Testis (tissue), 3 donors: ENCODE measurements around the gene IFNA10. TPM values are rescaled to one million over a fixed set of nuclear protein-coding genes. Genes with fewer than 3 reads are reported as not detected.
"Not testable (repeated sequence)": the region's sequence is repeated elsewhere in the genome, so short reads cannot be mapped to it uniquely, and the experiment has no call there.

Source experiments
- DNase-seq: peaks from one replicate; pipeline ENCODE4 v3.0.0-alpha.2; 2019
- H3K27ac ChIP-seq, 2 donors: fragments of 200-600 bp; sonication (generic); one replicate each; pipeline ENCODE4 v1.5.1; 2019
- H3K27me3 ChIP-seq: fragments of 200-600 bp; sonication (generic); one replicate; pipeline ENCODE4 v1.5.1; 2019
- H3K36me3 ChIP-seq: fragments of 200-600 bp; sonication (generic); one replicate; pipeline ENCODE4 v1.5.1; 2017; ENCODE audit warnings: low read depth; ENCODE audit errors: missing control alignments
- H3K4me1 ChIP-seq: fragments of 200-600 bp; sonication (generic); one replicate; pipeline ENCODE4 v1.5.1; 2019
- H3K4me3 ChIP-seq, 2 donors: fragments of 200-600 bp; sonication (generic); one replicate each; pipeline ENCODE4 v1.5.1; 2017 to 2019
- H3K9me3 ChIP-seq: fragments of 200-600 bp; sonication (generic); one replicate; pipeline ENCODE4 v1.5.1; 2017
- CTCF ChIP-seq, 3 experiments: fragments of 450-650 bp in 2 of 3; fragments of 200-600 bp in 1 of 3; sonication (generic) in 1 of 3; IDR thresholded peaks; one replicate each; pipeline ENCODE4 v1.5.1; 2016 to 2019; ENCODE audit warnings: antibody characterized with exemption in 3 of 3, mild to moderate bottlenecking in 2 of 3, moderate library complexity in 1 of 3
- POLR2A ChIP-seq: fragments of 450-650 bp; IDR thresholded peaks from one replicate; pipeline ENCODE4 v1.6.1; 2017; ENCODE audit warnings: antibody characterized with exemption, mild to moderate bottlenecking, moderate library complexity
- WGBS, 2 donors: methylation state at CpG; one replicate each; pipeline ENCODE4 v1.1.5; 2018; 5-methylcytosine and 5-hydroxymethylcytosine counted together
- intact Hi-C: fragments of 100-400 bp; cut with DNase I; formaldehyde crosslinking; loops from one replicate; pipeline ENCODE4 v1.15.1; 2023; ENCODE audit warnings: low total_unique reads
- polyA plus RNA-seq: library from polyadenylated mRNA; stranded (reverse); fragments of 350-450 nt; fragmentation: Illumina TruSeq; extraction: RNeasy Lipid Tissue Mini Kit (QIAGEN cat#74804); gene quantifications from one replicate; pipeline ENCODE4 v1.2.3, GENCODE V29; 2014; ENCODE audit warnings: low read depth, low replicate concordance; ENCODE audit not compliant: insufficient read depth
- total RNA-seq, 2 donors: library from RNA; depleted of rRNA; stranded (reverse); fragments of >200 nt; gene quantifications; one replicate each; pipeline ENCODE4 v1.2.3, GENCODE V29; 2016

The IFNA10 gene
- total and polyA plus RNA-seq, 3 donors from 2014 or later = not detected

GRCh38 chr9:21233258-21233657 lies 26.3 kb upstream of the IFNA10 start:
- 86 to 98% methylated on average over 2 of the region's 2 CpGs for WGBS, 2 donors
- H3K27ac ChIP-seq = no peak overlapping the region
- H3K4me1 ChIP-seq = no peaks in the 10 kb centered on the region
- no peaks in the 10 kb centered on the region for H3K27me3 ChIP-seq
- no peaks in the 10 kb centered on the region for H3K36me3 ChIP-seq
- TF ChIP-seq CTCF (IDR thresholded peaks at IDR 0.05) (no peak), POLR2A (no peak)
- intact Hi-C loops = no loop called here
- H3K9me3 ChIP-seq = no peaks in the 10 kb centered on the region
- DNase-seq = no peak
- no peak overlapping the region for H3K4me3 ChIP-seq

DNA sequence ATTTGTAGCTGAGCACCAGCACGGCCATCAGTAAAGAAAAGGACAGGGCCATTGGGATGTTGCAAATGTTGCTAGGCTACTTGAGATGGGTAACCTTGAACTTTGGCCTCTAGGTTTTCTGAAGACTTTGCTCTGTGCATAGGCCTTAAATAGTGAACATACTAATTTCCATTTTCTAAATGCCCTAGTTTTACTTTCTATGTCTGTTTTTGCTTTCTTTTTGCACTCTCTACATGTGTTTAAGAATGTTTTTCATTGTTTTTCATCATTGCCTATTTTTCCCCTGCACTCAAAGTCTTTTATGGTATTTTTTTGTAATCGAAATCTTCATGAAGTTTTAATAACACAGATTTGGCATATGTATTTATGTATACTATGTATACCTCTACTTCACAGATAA lies 21.2 kb upstream of the IFNA10 start, which contains the start of gene IFNA17:
Gene IFNA17, minus strand, starts transcription at position 101 of the 400 bp plus-strand sequence. Its CDS starts 49 bp downstream, at position 52.
- H3K4me3 ChIP-seq = no peak within 1 kb of the TSS
- H3K36me3 ChIP-seq = no peaks in the 10 kb centered on the region
- intact Hi-C loops = no loop called here
- H3K4me1 ChIP-seq = no peaks in the 10 kb centered on the region
- DNase-seq = no peak
- H3K27ac ChIP-seq = no peak within 1 kb of the TSS
- 74 to 79% methylated on average over 2 of the region's 2 CpGs for WGBS, 2 donors
- H3K9me3 ChIP-seq = no peaks in the 10 kb centered on the region
- TF ChIP-seq POLR2A (no peak), CTCF (IDR thresholded peaks at IDR 0.05) (no peak)
- no peaks in the 10 kb centered on the region for H3K27me3 ChIP-seq

- H3K27me3 ChIP-seq, intact Hi-C loops, H3K4me1 ChIP-seq, DNase-seq, H3K27ac ChIP-seq, H3K4me3 ChIP-seq, H3K9me3 ChIP-seq, H3K36me3 ChIP-seq: not testable (repeated sequence)
- 85 to 91% methylated on average over 1 of the region's 1 CpG for WGBS, 2 donors
Observed at GRCh38 chr9:21217211-21217610, 10.3 kb upstream of the IFNA10 start, which contains the start of gene IFNA16. IFNA16 (minus strand) TSS chr9:21217311; CDS start chr9:21217305, 6 bp downstream.

DNA sequence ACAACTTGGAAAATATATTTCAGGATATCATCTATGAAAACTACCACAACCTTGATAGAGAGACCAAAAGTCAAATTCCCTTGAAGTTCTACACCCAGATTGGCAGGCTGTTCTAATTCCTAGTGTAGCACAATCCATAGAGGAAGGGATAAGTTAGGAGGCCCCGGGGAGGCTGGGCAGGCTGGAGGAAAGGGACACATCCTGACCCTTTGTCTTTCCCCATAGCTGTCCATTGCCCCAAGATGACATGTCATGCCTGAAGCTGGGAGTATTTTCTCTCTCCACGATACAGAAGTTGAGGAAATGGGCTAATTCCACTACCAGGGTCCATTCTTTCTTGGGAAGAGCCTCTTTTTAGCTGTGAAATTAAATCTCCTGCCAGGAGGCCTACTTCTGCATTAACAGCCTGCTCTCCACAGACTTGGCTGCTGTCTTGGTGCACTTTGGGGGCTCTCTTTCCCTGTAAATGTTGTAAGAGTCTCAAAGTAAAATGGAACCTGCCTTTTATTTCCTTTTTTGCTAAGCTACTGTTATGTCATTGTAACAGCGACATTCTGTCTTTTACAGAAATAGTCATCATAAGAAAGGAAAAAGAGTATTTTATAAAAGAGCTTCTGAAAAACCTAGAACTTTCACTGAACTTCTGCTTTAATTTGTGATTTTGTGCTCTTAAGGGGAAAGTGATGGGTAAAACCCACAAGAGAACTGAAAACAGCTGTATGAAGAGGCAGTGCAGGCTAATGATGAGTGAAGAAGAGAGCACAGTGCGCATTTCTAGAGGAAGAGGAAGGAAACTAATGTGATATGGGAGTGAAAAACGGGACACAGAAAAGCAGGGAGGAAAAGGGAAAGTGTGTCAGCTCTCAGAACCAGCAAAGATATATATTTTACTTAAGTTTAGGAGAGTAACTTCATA lies 6.7 kb upstream of the IFNA10 start:
- H3K4me3 ChIP-seq, DNase-seq, H3K27ac ChIP-seq, H3K36me3 ChIP-seq, H3K4me1 ChIP-seq, intact Hi-C loops, H3K9me3 ChIP-seq, H3K27me3 ChIP-seq: not testable (repeated sequence)
- WGBS, 2 donors = 49 to 52% methylated on average over 5 of the region's 5 CpGs
- peak in 1 of 3 experiments; percentile 17 for TF ChIP-seq CTCF (IDR thresholded peaks at IDR 0.05)

DNA sequence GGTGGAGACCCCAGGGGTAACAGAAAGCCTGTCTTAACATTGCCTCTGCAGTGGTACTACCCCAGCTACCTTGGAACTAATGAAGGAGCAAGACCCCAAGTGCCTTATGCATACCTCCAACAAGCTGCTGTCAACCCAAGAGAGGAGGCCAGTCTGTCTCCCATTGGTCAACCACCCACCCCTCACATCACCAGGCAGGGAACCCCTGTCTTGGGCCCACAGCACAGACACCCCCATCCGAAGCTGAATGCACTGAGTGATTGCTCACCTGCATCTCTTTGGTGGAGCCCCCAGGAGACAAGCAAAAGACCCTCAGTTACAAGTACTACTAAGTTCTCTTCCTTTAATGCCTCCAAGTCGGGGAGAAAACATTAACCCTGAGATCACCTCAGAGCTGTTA lies 5.2 kb upstream of the IFNA10 start:
- H3K27me3 ChIP-seq, H3K9me3 ChIP-seq, H3K4me3 ChIP-seq, intact Hi-C loops, H3K36me3 ChIP-seq, H3K4me1 ChIP-seq, DNase-seq, H3K27ac ChIP-seq: not testable (repeated sequence)
- 78% methylated on average over 2 of the region's 2 CpGs; no CpG with 5 or more reads in 1 of the 2 donors for WGBS, 2 donors

DNA sequence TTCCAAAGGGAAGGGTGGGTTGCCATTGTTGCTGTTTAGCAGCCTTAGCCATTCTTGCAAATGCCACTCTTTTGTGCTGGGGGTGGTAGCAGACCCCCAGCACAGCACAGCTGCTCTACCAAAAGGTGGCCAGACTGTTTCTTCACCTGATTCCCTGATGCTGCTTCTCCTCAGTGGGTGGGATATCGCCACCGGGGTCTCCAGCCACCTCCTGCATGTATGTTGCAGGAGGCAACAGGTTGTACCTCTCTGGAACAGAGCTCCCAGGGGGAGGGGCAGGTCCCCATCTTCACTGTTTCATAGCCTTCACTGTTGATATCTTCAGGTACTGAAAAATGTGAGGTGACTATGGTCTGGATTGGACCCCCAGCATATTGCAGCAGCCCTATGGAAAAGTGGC lies 3.8 kb upstream of the IFNA10 start:
- intact Hi-C loops, H3K27me3 ChIP-seq, H3K9me3 ChIP-seq, H3K27ac ChIP-seq, DNase-seq, H3K4me3 ChIP-seq, H3K36me3 ChIP-seq, H3K4me1 ChIP-seq: not testable (repeated sequence)
- 86% methylated on average over 2 of the region's 2 CpGs; no CpG with 5 or more reads in 1 of the 2 donors for WGBS, 2 donors
